HAP-1 (cell line): ENCODE results near the gene HTR3D.
"Not testable (repeated sequence)": the region's sequence is repeated elsewhere in the genome, so short reads cannot be mapped to it uniquely, and the experiment has no call there.

Source experiments
- DNase-seq, 2 experiments: peaks; one replicate each; pipeline ENCODE4 v3.0.0-alpha.2; 2016 to 2020; ENCODE audit warnings: low spot score in 2 of 2
- H3K27me3 ChIP-seq: fragments of 250-450 bp; sonication (Bioruptor Pico); 2 replicates; pipeline ENCODE4 v1.5.1; 2020; ENCODE audit warnings: low read depth, mild to moderate bottlenecking, moderate library complexity
- H3K36me3 ChIP-seq: fragments of 250-450 bp; sonication (Bioruptor Pico); replicated peaks from 2 replicates; pipeline ENCODE4 v1.5.1; 2020; ENCODE audit warnings: mild to moderate bottlenecking
- H3K4me1 ChIP-seq: fragments of 250-450 bp; sonication (Bioruptor Pico); 2 replicates; pipeline ENCODE4 v1.5.1; 2020; ENCODE audit warnings: mild to moderate bottlenecking
- H3K4me3 ChIP-seq: fragments of 250-450 bp; sonication (Bioruptor Pico); 2 replicates; pipeline ENCODE4 v1.5.1; 2020; ENCODE audit warnings: mild to moderate bottlenecking, moderate library complexity
- H3K9me3 ChIP-seq: fragments of 250-450 bp; sonication (Bioruptor Pico); 2 replicates; pipeline ENCODE4 v1.5.1; 2020; ENCODE audit warnings: mild to moderate bottlenecking, moderate library complexity
- in situ Hi-C: fragments of 300-500 bp; cut with MboI; formaldehyde crosslinking; loops from 3 replicates; pipeline ENCODE4 v1.14.3; 2020; ENCODE audit warnings: low sequenced_read_pairs, inconsistent platforms, mixed read lengths

Gene HTR3D

GRCh38 chr3:184007143-184007813, 24.3 kb upstream of the HTR3D start:
- in situ Hi-C loops, H3K27me3 ChIP-seq, DNase-seq, H3K4me3 ChIP-seq, H3K9me3 ChIP-seq: not testable (repeated sequence)
- Histone ChIP-seq H3K4me1 (peaks cover 40% of the 10 kb centered on the region), H3K36me3 (peaks cover 16% of the 10 kb centered on the region)

- Histone ChIP-seq H3K36me3 (peaks cover 17% of the 10 kb centered on the region), H3K4me3 (no peak overlapping the region)
- DNase-seq = no peak
Observed at GRCh38 chr3:184008161-184008560, 23.4 kb upstream of the HTR3D start.

GRCh38 chr3:184011230-184011876, 20.2 kb upstream of the HTR3D start:
- Histone ChIP-seq H3K4me1 (peaks cover 34% of the 10 kb centered on the region), H3K27me3 (no peaks in the 10 kb centered on the region), H3K4me3 (no peak overlapping the region), H3K9me3 (no peaks in the 10 kb centered on the region), H3K36me3 (peaks cover 24% of the 10 kb centered on the region)
- DNase-seq = no peak
- in situ Hi-C loops = no loop called here

More at GRCh38 chr3:184008161-184008560, 23.4 kb upstream of the HTR3D start:
- Histone ChIP-seq H3K4me1 (peaks cover 39% of the 10 kb centered on the region), H3K27me3 (no peaks in the 10 kb centered on the region), H3K9me3 (no peaks in the 10 kb centered on the region)
- in situ Hi-C loops = no loop called here

- in situ Hi-C loops = no loop called here
Observed at GRCh38 chr3:184011937-184012889, 19.3 kb upstream of the HTR3D start.

GRCh38 chr3:184015381-184016019, 16.0 kb upstream of the HTR3D start:
- peak overlapping the region; percentile 97 for H3K4me3 ChIP-seq
- H3K27me3 ChIP-seq = no peaks in the 10 kb centered on the region
- H3K9me3 ChIP-seq = no peaks in the 10 kb centered on the region
- H3K36me3 ChIP-seq = peaks cover 17% of the 10 kb centered on the region
- H3K4me1 ChIP-seq = peaks cover 22% of the 10 kb centered on the region
- in situ Hi-C loops = no loop called here
- peak; percentile 60 to 91 for DNase-seq

More at GRCh38 chr3:184011937-184012889, 19.3 kb upstream of the HTR3D start:
- no peaks in the 10 kb centered on the region for H3K9me3 ChIP-seq
- H3K36me3 ChIP-seq = peaks cover 24% of the 10 kb centered on the region
- no peaks in the 10 kb centered on the region for H3K27me3 ChIP-seq
- DNase-seq = no peak
- H3K4me1 ChIP-seq = peaks cover 34% of the 10 kb centered on the region
- no peak overlapping the region for H3K4me3 ChIP-seq

GRCh38 chr3:184016169-184016570, 15.4 kb upstream of the HTR3D start:
- peak overlapping the region; percentile 97 for H3K4me3 ChIP-seq
- H3K27me3 ChIP-seq = no peaks in the 10 kb centered on the region
- H3K9me3 ChIP-seq = no peaks in the 10 kb centered on the region
- H3K36me3 ChIP-seq = peaks cover 15% of the 10 kb centered on the region
- DNase-seq = no peak
- H3K4me1 ChIP-seq = peaks cover 22% of the 10 kb centered on the region
- in situ Hi-C loops = no loop called here

GRCh38 chr3:184016811-184017671, 14.5 kb upstream of the HTR3D start:
- Histone ChIP-seq H3K27me3 (no peaks in the 10 kb centered on the region), H3K4me1 (peaks cover 22% of the 10 kb centered on the region), H3K4me3 (peak overlapping the region; percentile 97), H3K36me3 (peaks cover 7% of the 10 kb centered on the region), H3K9me3 (no peaks in the 10 kb centered on the region)
- DNase-seq = peak; percentile 43 to 70
- in situ Hi-C loops = no loop called here

- peaks cover 7% of the 10 kb centered on the region for H3K36me3 ChIP-seq
- no peaks in the 10 kb centered on the region for H3K9me3 ChIP-seq
- no peaks in the 10 kb centered on the region for H3K27me3 ChIP-seq
- in situ Hi-C loops = no loop called here
- DNase-seq = peak; percentile 91 to 95
- peak within 1 kb of the TSS; percentile 97 for H3K4me3 ChIP-seq
- H3K4me1 ChIP-seq = peaks cover 22% of the 10 kb centered on the region
Observed at GRCh38 chr3:184017672-184018423, 13.7 kb upstream of the HTR3D start, which contains the start of gene ABCC5. TSS of gene ABCC5 (minus strand) at chr3:184017884. CDS start at chr3:184014392, 3,492 bp downstream.

- Histone ChIP-seq H3K4me1 (peaks cover 22% of the 10 kb centered on the region), H3K9me3 (no peaks in the 10 kb centered on the region), H3K36me3 (peaks cover 4% of the 10 kb centered on the region), H3K4me3 (peak overlapping the region; percentile 97), H3K27me3 (no peaks in the 10 kb centered on the region)
- in situ Hi-C loops = no loop called here
- no peak for DNase-seq
Observed at GRCh38 chr3:184018424-184018973, 13.0 kb upstream of the HTR3D start.

- Histone ChIP-seq H3K27me3 (no peaks in the 10 kb centered on the region), H3K4me3 (no peak overlapping the region), H3K9me3 (no peaks in the 10 kb centered on the region), H3K36me3 (no peaks in the 10 kb centered on the region), H3K4me1 (no peaks in the 10 kb centered on the region)
- in situ Hi-C loops = no loop called here
- DNase-seq = no peak
Observed at GRCh38 chr3:184022323-184022722, 9.2 kb upstream of the HTR3D start.

- DNase-seq, H3K9me3 ChIP-seq, H3K4me1 ChIP-seq, H3K4me3 ChIP-seq, H3K36me3 ChIP-seq, in situ Hi-C loops, H3K27me3 ChIP-seq: not testable (repeated sequence)
Observed at GRCh38 chr3:184025256-184025655, 6.3 kb upstream of the HTR3D start.
